GM19468 (cell line): ENCODE data around the gene POU2F2.

Experiments
- ATAC-seq: cut with Tn5 transposase; IDR thresholded peaks from one replicate; pipeline ENCODE4 v1.9.1; 2021; ENCODE audit warnings: mild to moderate bottlenecking, moderate library complexity, moderate number of reproducible peaks; ENCODE audit not compliant: unreplicated experiment; ENCODE audit errors: extremely low read depth

POU2F2 gene

GRCh38 chr19:42038666-42039065, 93.6 kb downstream of the POU2F2 start:
- ATAC-seq, result no peak

GRCh38 chr19:42037649-42038048, 94.6 kb downstream of the POU2F2 start:
- no peak for ATAC-seq
